ENCODE measurements around the gene ING4. TPM values are rescaled to one million over a fixed set of nuclear protein-coding genes. Genes with fewer than 3 reads are reported as not detected.

ING4 gene
- total RNA-seq, 1 experiment from 2014 or later = 24.4 TPM

- in situ Hi-C loops (cut with HindIII; ENCODE audit: low pct_unique_long_range_greater_than_20kb, low sequenced_read_pairs) = no loop called here
- DNase-seq (ENCODE audit: low read depth, low spot score) = no peak
Measured at GRCh38 chr12:6618483-6619225, 44.3 kb downstream of the ING4 start.

- in situ Hi-C loops (cut with HindIII; ENCODE audit: low pct_unique_long_range_greater_than_20kb, low sequenced_read_pairs) = no loop called here
- no peak for DNase-seq (ENCODE audit: low read depth, low spot score)
Measured at GRCh38 chr12:6615802-6616201, 47.1 kb downstream of the ING4 start.

- no peak for DNase-seq (ENCODE audit: low read depth, low spot score)
- in situ Hi-C loops (cut with HindIII; ENCODE audit: low pct_unique_long_range_greater_than_20kb, low sequenced_read_pairs) = no loop called here
Measured at GRCh38 chr12:6614513-6615172, 48.3 kb downstream of the ING4 start.

GRCh38 chr12:6613776-6614512 lies 49.0 kb downstream of the ING4 start:
- DNase-seq (ENCODE audit: low read depth, low spot score) = peak; percentile 96
- in situ Hi-C loops (cut with HindIII; ENCODE audit: low pct_unique_long_range_greater_than_20kb, low sequenced_read_pairs) = no loop called here

- DNase-seq (ENCODE audit: low read depth, low spot score) = peak; percentile 59
- in situ Hi-C loops (cut with HindIII; ENCODE audit: low pct_unique_long_range_greater_than_20kb, low sequenced_read_pairs) = no loop called here
Measured at GRCh38 chr12:6613015-6613775, 49.7 kb downstream of the ING4 start.

GRCh38 chr12:6612652-6613014 lies 50.3 kb downstream of the ING4 start:
- in situ Hi-C loops (cut with HindIII; ENCODE audit: low pct_unique_long_range_greater_than_20kb, low sequenced_read_pairs) = no loop called here
- DNase-seq (ENCODE audit: low read depth, low spot score) = no peak

- no peak for DNase-seq (ENCODE audit: low read depth, low spot score)
- in situ Hi-C loops (cut with HindIII; ENCODE audit: low pct_unique_long_range_greater_than_20kb, low sequenced_read_pairs) = no loop called here
Measured at GRCh38 chr12:6612247-6612646, 50.7 kb downstream of the ING4 start.

GRCh38 chr12:6608592-6609281 lies 54.2 kb downstream of the ING4 start:
- in situ Hi-C loops (cut with HindIII; ENCODE audit: low pct_unique_long_range_greater_than_20kb, low sequenced_read_pairs) = no loop called here
- no peak for DNase-seq (ENCODE audit: low read depth, low spot score)

GRCh38 chr12:6607751-6608591 lies 54.9 kb downstream of the ING4 start:
- DNase-seq (ENCODE audit: low read depth, low spot score) = peak; percentile 75
- in situ Hi-C loops (cut with HindIII; ENCODE audit: low pct_unique_long_range_greater_than_20kb, low sequenced_read_pairs) = no loop called here

GRCh38 chr12:6606331-6607131 lies 56.4 kb downstream of the ING4 start:
- in situ Hi-C loops (cut with HindIII; ENCODE audit: low pct_unique_long_range_greater_than_20kb, low sequenced_read_pairs) = no loop called here
- peak; percentile 32 for DNase-seq (ENCODE audit: low read depth, low spot score)

- in situ Hi-C loops (cut with HindIII; ENCODE audit: low pct_unique_long_range_greater_than_20kb, low sequenced_read_pairs) = no loop called here
- DNase-seq (ENCODE audit: low read depth, low spot score) = no peak
Measured at GRCh38 chr12:6605421-6606330, 57.2 kb downstream of the ING4 start.

GRCh38 chr12:6604259-6605029 lies 58.5 kb downstream of the ING4 start:
- DNase-seq (ENCODE audit: low read depth, low spot score) = no peak
- in situ Hi-C loops (cut with HindIII; ENCODE audit: low pct_unique_long_range_greater_than_20kb, low sequenced_read_pairs) = no loop called here

- in situ Hi-C loops (cut with HindIII; ENCODE audit: low pct_unique_long_range_greater_than_20kb, low sequenced_read_pairs) = no loop called here
- DNase-seq (ENCODE audit: low read depth, low spot score) = peak; percentile 39
Measured at GRCh38 chr12:6603095-6603567, 59.8 kb downstream of the ING4 start.

GRCh38 chr12:6602526-6602925 lies 60.4 kb downstream of the ING4 start:
- no peak for DNase-seq (ENCODE audit: low read depth, low spot score)
- in situ Hi-C loops (cut with HindIII; ENCODE audit: low pct_unique_long_range_greater_than_20kb, low sequenced_read_pairs) = no loop called here

Data from SK-MEL-5 (cell line).